ENCODE results near the gene PCDHGB1. TPM values are rescaled to one million over a fixed set of nuclear protein-coding genes. Genes with fewer than 3 reads are reported as not detected.
A peak's percentile ranks its signal among the peaks of the same experiment; 100 is the strongest.
"Not testable (repeated sequence)": the region's sequence is repeated elsewhere in the genome, so short reads cannot be mapped to it uniquely, and the experiment has no call there.

PCDHGB1 gene
- 1 to 10 TPM; 1.2 to 4.3 (median 2.8) TPM for total RNA-seq

GRCh38 chr5:141349917-141350619, at the start of gene PCDHGB1:
PCDHGB1 (plus strand) TSS chr5:141350099; CDS start chr5:141350261, 162 bp downstream.
- peaks cover 34% of the 10 kb centered on the region for H3K9me3 ChIP-seq
- no peaks in the 10 kb centered on the region for H3K27me3 ChIP-seq
- peak within 1 kb of the TSS; percentile 19 for H3K4me3 ChIP-seq
- no peaks in the 10 kb centered on the region for H3K36me3 ChIP-seq
- H3K27ac ChIP-seq = no peak within 1 kb of the TSS
- TF ChIP-seq EP300 (IDR thresholded peaks at IDR 0.05) (no peak), POLR2AphosphoS5 (IDR thresholded peaks at IDR 0.05) (no peak), POLR2A (IDR thresholded peaks at IDR 0.05) (no peak), CTCF (IDR thresholded peaks at IDR 0.05) (peak in 1 of 2 donors; percentile 13)
- H3K4me1 ChIP-seq = no peaks in the 10 kb centered on the region
- DNase-seq (ENCODE audit: low spot score in 2 of 2) = no peak
- 25% methylated on average over 29 of the region's 29 CpGs for WGBS

GRCh38 chr5:141303756-141304155, 46.1 kb upstream of the PCDHGB1 start, which contains the start of gene SLC25A2:
SLC25A2 (minus strand) TSS chr5:141304049; CDS start chr5:141303865, 184 bp downstream.
- TF ChIP-seq EP300 (IDR thresholded peaks at IDR 0.05) (no peak), POLR2AphosphoS5 (IDR thresholded peaks at IDR 0.05) (no peak), POLR2A (IDR thresholded peaks at IDR 0.05) (no peak), CTCF (IDR thresholded peaks at IDR 0.05) (no peak)
- Histone ChIP-seq H3K4me3 (no peak within 1 kb of the TSS), H3K27me3 (no peaks in the 10 kb centered on the region), H3K36me3 (no peaks in the 10 kb centered on the region), H3K9me3 (peaks cover 87% of the 10 kb centered on the region), H3K27ac (no peak within 1 kb of the TSS), H3K4me1 (no peaks in the 10 kb centered on the region)
- WGBS = 38% methylated on average over 22 of the region's 36 CpGs
- no peak for DNase-seq (ENCODE audit: low spot score in 2 of 2)

GRCh38 chr5:141306630-141307029, 43.3 kb upstream of the PCDHGB1 start:
- Histone ChIP-seq H3K27me3 (no peaks in the 10 kb centered on the region), H3K4me1 (no peaks in the 10 kb centered on the region), H3K4me3 (no peak overlapping the region), H3K9me3 (peaks cover 77% of the 10 kb centered on the region), H3K27ac (no peak overlapping the region), H3K36me3 (no peaks in the 10 kb centered on the region)
- no peak for TF ChIP-seq POLR2A (IDR thresholded peaks at IDR 0.05)
- no peak for TF ChIP-seq CTCF (IDR thresholded peaks at IDR 0.05)
- TF ChIP-seq EP300 (IDR thresholded peaks at IDR 0.05) = no peak
- TF ChIP-seq POLR2AphosphoS5 (IDR thresholded peaks at IDR 0.05) = no peak
- no peak for DNase-seq (ENCODE audit: low spot score in 2 of 2)
- WGBS = 100% methylated on average over 1 of the region's 1 CpG

DNA sequence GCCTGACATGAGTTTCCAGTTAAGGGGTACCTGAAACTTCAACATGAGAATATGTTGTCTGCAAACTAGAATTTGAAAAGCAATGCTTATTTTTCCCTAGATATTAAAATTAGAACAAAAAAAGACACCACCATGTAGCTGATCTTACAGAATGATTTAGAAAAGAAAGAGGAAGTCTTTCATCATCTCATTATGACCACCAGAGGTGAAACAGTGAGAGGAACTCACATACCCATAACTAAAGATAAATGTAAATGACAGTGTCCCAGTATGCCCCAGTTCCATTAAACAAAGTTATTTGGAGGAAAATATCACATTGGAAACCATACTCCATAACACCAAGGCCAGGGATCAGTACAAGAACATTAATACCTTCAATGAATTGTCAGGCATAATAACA, 36.2 kb upstream of the PCDHGB1 start:
- no peak for TF ChIP-seq EP300 (IDR thresholded peaks at IDR 0.05)
- no peak for TF ChIP-seq POLR2AphosphoS5 (IDR thresholded peaks at IDR 0.05)
- TF ChIP-seq CTCF (IDR thresholded peaks at IDR 0.05) = no peak
- TF ChIP-seq POLR2A (IDR thresholded peaks at IDR 0.05) = no peak
- Histone ChIP-seq H3K4me3 (no peak overlapping the region), H3K36me3 (peaks cover 21% of the 10 kb centered on the region), H3K27me3 (no peaks in the 10 kb centered on the region), H3K27ac (no peak overlapping the region), H3K9me3 (peaks cover 78% of the 10 kb centered on the region), H3K4me1 (no peaks in the 10 kb centered on the region)
- no peak for DNase-seq (ENCODE audit: low spot score in 2 of 2)

DNA sequence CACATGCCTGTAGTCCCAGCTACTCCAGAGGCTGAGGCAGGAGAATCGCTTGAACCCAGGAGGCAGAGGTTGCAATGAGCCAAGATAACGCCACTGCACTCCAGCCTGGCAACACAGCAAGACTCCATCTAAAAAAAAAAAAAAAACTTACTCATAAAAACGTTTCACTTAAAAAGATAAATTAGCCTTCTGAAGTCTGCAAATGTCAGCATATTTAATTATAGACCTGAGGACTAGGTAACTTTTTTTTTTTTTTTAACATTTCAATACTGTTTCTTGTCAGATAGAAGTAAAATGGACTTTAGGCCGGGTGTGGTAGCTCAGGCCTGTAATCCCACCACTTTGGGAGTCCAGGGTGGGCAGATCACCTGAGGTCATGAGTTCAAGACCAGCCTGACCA, 32.9 kb upstream of the PCDHGB1 start:
- H3K4me3 ChIP-seq; H3K4me1 ChIP-seq; DNase-seq (ENCODE audit: low spot score in 2 of 2); H3K27me3 ChIP-seq; H3K27ac ChIP-seq: not testable (repeated sequence)
- peaks cover 28% of the 10 kb centered on the region for H3K36me3 ChIP-seq
- H3K9me3 ChIP-seq = peaks cover 68% of the 10 kb centered on the region
- 88% methylated on average over 4 of the region's 4 CpGs for WGBS
